ENCODE measurements around the gene PCDH9.

DNA sequence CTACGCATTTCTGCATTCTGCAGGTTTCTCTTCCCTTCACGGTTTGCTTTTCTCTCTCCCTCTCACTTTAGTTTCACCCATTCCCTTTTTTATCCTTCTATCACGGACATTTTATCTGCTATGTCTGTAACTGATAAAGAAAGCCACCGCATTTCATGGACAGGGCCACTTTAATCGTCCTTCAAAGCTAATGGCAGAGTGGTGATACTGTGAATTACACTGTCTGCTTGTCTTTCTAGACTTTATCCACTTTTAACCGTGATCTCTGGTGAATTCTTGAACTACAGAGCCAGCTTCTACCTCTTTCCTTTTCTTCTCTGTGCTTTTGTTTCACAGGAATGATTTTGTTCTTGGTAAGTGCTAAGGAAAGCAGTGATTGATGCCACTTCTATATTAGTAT is 760.4 kb downstream of the PCDH9 start:
- TF ChIP-seq, protein P1, sequence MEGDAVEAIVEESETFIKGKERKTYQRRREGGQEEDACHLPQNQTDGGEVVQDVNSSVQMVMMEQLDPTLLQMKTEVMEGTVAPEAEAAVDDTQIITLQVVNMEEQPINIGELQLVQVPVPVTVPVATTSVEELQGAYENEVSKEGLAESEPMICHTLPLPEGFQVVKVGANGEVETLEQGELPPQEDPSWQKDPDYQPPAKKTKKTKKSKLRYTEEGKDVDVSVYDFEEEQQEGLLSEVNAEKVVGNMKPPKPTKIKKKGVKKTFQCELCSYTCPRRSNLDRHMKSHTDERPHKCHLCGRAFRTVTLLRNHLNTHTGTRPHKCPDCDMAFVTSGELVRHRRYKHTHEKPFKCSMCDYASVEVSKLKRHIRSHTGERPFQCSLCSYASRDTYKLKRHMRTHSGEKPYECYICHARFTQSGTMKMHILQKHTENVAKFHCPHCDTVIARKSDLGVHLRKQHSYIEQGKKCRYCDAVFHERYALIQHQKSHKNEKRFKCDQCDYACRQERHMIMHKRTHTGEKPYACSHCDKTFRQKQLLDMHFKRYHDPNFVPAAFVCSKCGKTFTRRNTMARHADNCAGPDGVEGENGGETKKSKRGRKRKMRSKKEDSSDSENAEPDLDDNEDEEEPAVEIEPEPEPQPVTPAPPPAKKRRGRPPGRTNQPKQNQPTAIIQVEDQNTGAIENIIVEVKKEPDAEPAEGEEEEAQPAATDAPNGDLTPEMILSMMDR (conservative IDR thresholded peaks at IDR 0.05; ENCODE audit: low read length): no peak
- no peak for TF ChIP-seq EZH2phosphoT487 (IDR thresholded peaks at IDR 0.05; ENCODE audit: borderline replicate concordance)

All from Loucy (cell line).